GM21515 (cell line): ENCODE results near the gene SKOR1.

Source experiments
- ATAC-seq: cut with Tn5 transposase; IDR thresholded peaks from one replicate; pipeline ENCODE4 v1.9.1; 2021; ENCODE audit not compliant: unreplicated experiment

Gene SKOR1

GRCh38 chr15:67883234-67883773, 58.0 kb downstream of the SKOR1 start:
- ATAC-seq, result no peak

DNA sequence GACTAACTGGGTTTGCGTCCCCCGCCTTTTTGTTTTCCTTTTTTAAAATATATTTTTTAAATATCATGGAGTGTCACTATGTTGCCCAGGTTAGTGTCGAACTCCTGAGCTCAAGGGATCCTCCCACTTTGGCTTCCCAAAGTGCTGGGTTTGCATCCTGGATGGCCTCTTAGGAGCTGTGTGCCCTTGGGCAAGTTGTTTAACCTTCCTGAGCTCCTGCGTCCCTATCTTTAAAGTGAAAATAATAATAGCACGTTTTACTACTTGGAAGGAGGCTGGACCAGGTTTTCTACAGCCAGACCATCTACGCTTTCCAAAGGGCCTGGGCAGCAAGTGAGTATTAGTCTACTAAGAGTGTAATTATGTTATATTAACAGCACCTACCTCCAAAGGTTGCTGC, 58.7 kb downstream of the SKOR1 start:
- no peak for ATAC-seq
